ENCODE data around the gene SDHB.

GRCh38 chr1:17102232-17102631 is 48.4 kb upstream of the SDHB start:
- TF ChIP-seq CTCF (conservative IDR thresholded peaks at IDR 0.05), result no peak
- TF ChIP-seq ZFX (IDR thresholded peaks at IDR 0.05), result no peak

All from C4-2B (cell line).